T1000 (cell line): ENCODE data around the gene TRIO.

Experiments
- DNase-seq: peaks from one replicate; lab custom pipeline; 2025; ENCODE audit warnings: mixed read lengths; lab: John Stamatoyannopoulos, UW

TRIO gene

GRCh38 chr5:14247054-14247386 is 103.9 kb downstream of the TRIO start:
- no peak for DNase-seq

GRCh38 chr5:14249258-14250082 is 106.3 kb downstream of the TRIO start:
- DNase-seq: no peak

- no peak for DNase-seq
Measured at GRCh38 chr5:14250084-14250695, 107.0 kb downstream of the TRIO start.

DNA sequence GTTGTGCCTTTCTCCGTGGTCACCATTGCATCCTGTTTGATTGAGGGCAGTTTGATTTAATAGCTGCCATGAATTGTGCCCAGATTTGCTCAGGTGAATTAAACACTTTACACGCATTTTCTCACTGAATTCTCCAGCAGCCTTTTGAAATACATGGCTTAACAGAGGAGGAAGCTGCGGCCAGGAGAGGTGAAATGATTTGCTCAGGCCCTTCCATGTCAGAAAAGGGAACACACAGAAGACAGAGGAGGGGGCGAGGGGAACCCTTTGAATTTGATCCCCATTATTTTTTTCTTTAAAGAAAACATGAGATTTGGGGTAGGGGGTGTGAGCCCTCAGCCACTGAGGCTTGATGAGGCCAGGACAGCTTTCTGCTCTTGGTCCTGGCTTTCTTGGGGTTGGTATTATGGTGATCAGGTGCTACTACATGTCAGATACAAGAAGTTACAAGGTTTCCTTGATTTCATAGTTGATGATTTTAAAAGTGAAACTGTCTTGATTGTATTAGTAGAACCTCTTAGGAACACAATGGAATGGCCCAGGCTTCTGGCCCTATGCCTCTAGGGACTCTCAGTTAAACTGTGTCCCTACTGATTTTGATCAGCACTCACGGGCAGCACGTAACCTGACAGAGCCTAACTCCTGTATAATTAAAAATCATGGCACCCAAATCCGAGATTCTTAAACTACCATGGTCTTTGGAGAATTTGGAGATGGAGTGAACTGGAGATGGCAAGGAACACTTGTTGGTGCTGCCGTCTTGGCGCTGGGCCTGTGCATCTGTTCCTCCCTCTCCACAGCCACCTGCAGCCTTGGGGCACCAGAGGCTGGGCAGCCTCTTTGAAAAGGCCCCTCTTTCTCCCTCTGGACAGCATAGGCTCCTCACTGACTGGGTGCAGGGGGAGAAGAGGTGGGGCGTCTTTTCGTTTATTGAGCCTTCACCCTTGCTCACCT is 107.9 kb downstream of the TRIO start:
- DNase-seq: no peak

DNA sequence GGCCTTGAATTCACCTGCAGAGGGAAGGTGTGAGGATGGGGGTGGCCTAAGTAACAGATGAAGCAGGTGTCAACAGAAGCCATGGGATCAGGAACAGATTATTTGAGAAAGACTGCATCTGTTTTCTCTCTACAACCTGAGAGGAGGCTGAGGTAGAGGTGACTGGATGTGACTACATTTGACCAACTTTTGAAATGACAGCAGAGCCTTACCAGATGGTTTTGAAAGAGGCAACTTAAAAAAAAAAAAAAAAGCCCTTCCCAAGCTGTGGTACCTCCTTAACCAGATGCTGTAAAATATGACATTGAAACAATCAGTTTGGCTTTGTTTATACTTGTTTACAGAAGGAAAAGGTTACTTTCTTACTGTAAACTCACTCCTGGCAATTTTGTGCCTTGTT is 108.6 kb downstream of the TRIO start:
- no peak for DNase-seq

- DNase-seq: no peak
Measured at GRCh38 chr5:14252793-14253192, 109.7 kb downstream of the TRIO start.

GRCh38 chr5:14254686-14255085 is 111.5 kb downstream of the TRIO start:
- no peak for DNase-seq

DNA sequence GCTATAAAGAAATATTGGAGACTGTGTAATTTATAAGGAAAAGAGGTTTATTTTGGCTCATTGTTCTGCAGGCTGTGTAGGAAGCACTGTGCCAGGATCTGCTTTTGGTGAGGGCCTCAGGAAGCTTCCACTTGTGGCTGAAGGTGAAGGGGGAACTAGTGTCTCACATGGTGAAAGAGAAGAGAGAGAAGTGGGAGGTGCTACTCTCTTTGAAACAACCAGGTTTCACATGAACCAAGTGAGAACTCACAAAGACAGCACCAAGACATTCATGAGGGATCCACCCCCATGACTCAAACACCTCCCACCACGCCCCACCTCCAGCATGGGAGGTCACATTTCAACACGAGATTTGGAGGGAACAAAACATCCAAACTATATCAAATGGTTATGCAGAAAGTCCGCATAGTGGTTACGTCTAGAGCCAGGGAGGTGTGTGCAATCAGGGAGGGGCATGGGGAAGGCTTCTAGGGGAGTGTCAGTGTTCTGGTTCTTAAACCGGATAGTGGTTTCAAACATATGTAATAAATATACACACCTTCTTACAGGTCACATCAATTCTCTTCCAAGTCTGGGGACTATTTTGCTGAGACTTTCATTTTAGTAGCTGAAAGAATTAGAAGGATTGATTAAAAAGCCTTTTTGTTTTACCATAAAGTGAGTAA is 113.0 kb downstream of the TRIO start:
- DNase-seq: no peak

- DNase-seq: no peak
Measured at GRCh38 chr5:14256756-14257393, 113.7 kb downstream of the TRIO start.

- DNase-seq: no peak
Measured at GRCh38 chr5:14257995-14258403, 114.9 kb downstream of the TRIO start.

DNA sequence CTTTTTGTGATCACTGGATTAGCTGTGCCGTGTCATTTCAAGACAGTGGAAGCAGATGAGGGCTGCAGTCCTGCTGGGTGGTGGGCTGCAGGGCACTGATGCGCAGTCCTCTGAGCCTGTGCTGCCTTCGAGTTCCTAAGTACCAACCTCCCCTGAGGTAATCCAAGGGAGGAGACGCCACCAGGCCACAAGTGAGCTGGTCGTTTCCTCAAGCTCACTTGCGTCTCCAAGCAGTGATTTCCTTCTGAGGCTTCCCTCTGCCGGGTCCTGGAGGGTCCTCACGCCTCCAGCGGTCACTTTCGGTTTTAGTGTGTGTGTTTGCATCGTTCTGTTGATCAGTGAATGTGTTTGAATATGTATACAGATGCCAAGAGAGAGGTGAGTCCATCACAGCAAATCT is 115.7 kb downstream of the TRIO start:
- no peak for DNase-seq

GRCh38 chr5:14260637-14261036 is 117.5 kb downstream of the TRIO start:
- DNase-seq: no peak

- DNase-seq: no peak
Measured at GRCh38 chr5:14261235-14261634, 118.1 kb downstream of the TRIO start.

DNA sequence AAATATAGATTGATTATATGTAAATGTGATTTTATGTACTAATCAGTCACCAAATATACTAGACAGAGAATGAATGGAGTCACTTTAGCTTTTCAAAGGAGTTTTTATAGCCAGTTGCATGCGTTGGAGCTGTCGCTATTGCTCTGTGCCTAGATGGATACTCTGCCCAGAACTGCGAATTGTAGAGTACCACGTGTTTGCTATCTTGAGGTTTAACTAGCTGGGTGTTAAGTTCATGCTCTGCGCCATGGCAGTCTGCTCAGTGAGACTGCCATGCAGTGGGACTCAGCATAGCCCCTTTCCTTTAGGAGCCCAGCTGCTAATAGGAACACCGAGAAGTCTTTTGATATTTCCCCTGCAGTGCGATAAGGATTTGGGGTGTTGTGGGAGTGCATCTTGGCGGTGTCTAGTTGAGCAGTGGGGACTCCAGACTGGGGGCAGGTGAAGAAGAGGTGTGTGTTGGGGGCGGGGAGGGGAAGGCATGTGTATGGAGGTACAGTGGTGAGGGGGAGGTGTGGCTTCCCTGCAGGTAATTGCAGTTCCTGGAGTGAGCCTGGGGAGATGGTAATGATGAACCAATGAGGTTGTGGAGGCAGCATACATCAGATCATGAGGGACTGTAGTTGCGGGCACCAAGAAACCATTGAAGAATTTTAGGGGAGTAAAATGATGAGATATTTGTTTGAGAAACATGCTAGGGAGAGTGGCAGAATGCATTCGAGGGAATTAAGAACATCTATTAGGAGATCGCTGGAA is 118.9 kb downstream of the TRIO start:
- DNase-seq: no peak

- DNase-seq: no peak
Measured at GRCh38 chr5:14263113-14263512, 120.0 kb downstream of the TRIO start.

DNA sequence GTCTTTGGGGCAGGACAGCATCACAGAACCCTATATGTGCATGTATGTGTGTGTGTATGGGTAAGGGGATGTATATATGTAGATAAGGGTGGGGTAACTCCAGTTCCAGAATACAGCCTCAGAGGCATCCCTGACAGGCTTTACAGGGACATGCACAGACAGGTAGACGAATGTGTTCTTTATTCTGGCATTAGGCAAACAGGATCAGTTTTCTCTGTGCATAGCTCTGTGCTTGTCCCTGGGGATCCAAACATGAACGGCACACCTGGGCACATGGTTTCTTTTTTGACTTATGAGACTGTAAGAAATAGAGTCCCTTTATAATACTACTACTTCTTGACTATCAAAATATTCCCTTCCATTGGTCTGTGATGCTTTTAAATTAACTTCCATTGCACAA is 120.6 kb downstream of the TRIO start:
- DNase-seq: no peak

DNA sequence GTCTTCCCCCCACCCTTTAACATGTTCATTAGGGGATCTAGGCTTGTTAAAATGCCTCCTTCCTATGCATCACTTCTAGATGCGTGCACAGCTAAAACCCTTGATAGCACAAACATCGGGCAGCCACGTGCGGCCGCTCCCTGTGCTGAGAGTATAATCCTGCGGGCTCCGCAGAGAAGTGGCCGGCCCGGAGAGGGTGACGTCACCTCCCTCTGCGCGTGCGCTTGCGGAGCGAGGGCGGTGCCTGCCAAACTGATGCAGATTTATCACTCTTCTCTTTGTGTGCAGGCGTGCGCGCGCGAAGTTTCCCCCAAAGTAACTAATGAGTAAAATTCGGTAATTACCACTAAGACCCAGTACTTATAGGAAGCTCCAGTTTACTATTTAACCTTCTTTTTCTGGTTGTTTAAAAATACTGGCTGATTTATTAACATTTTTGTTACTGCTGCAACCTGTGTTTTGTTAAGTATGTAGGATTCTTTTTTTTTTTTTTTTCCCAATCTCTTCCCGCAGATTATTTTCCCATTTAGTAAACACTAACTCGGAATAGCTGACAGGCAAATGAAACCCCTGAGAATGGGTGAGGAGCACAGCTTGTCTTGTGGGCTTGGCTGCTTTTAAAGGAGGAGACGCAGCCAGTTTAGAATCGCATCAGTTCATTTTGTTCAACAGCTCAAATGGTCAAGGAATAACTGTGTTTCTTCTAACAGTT is 121.6 kb downstream of the TRIO start:
- peak; percentile 74 for DNase-seq

- DNase-seq: no peak
Measured at GRCh38 chr5:14265570-14265969, 122.4 kb downstream of the TRIO start.

GRCh38 chr5:14266171-14266570 is 123.0 kb downstream of the TRIO start:
- no peak for DNase-seq

DNA sequence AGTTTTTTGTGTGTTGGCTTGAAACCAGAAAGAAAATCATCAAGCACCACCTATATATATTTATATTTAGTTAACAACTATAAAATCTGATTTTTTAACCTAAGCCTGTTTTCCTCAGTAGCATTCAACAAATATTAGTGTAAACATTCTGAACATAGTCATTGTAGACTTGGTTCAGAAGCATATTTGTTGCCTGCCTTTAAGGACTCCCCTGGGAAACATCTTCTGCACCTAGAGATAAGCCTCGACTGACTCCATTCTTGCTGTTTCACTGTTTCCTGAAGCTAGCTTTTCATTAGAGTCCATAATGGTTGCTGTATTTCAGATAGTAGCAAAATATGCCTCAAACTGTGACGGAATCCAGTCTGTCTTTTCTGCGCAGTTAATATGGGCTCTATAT is 123.5 kb downstream of the TRIO start:
- no peak for DNase-seq
